Colonic mucosa (tissue), 4 donors: ENCODE measurements around the gene VPS13A. TPM values are rescaled to one million over a fixed set of nuclear protein-coding genes. Genes with fewer than 3 reads are reported as not detected.
"Not testable (repeated sequence)": the region's sequence is repeated elsewhere in the genome, so short reads cannot be mapped to it uniquely, and the experiment has no call there.

ENCODE experiments used
- DNase-seq: peaks from one replicate; pipeline ENCODE4 v3.0.0-alpha.2; 2020
- H3K27ac ChIP-seq: fragments of 200-600 bp; one replicate; pipeline ENCODE4 v1.8.0; 2021
- H3K27me3 ChIP-seq: fragments of 200-600 bp; one replicate; pipeline ENCODE4 v1.8.0; 2021
- H3K36me3 ChIP-seq: fragments of 200-600 bp; one replicate; pipeline ENCODE4 v1.8.0; 2021
- H3K4me1 ChIP-seq: fragments of 200-600 bp; one replicate; pipeline ENCODE4 v1.8.0; 2021; ENCODE audit warnings: mild to moderate bottlenecking
- H3K4me3 ChIP-seq: fragments of 200-600 bp; one replicate; pipeline ENCODE4 v1.8.0; 2021
- H3K9ac ChIP-seq, 2 donors: one replicate each; pipeline ENCODE4 v1.7.0; 2013; ENCODE audit warnings: control low read depth in 2 of 2, low read depth in 2 of 2, low read length in 2 of 2
- H3K9me3 ChIP-seq: fragments of 200-600 bp; one replicate; pipeline ENCODE4 v1.8.0; 2021
- intact Hi-C: fragments of 100-400 bp; cut with DNase I; formaldehyde crosslinking; loops from one replicate; pipeline ENCODE4 v1.14.1; 2022
- total RNA-seq, 2 donors: library from RNA; stranded (reverse); fragmentation: NEBNext Ultra II Directional in 1 of 2; extraction: Animal tissue kit (Norgen Biotek cat#: 25700) in 1 of 2; gene quantifications; one replicate each; pipeline ENCODE4 v1.2.1, GENCODE V29; 2021
- TF ChIP-seq, protein P1 (sequence below): fragments of 200-600 bp; IDR thresholded peaks from one replicate; pipeline ENCODE4 v1.8.0; 2022; ENCODE audit warnings: antibody characterized with exemption, mild to moderate bottlenecking
- donor health status: healthy.
- donor health status: DM: no; HTN: no; CAD: no.
- donor health status: DM: no; HTN: no; CAD: no.

The VPS13A gene
- total RNA-seq, 2 donors from 2014 or later = 31.8 to 45.2 TPM

GRCh38 chr9:77236693-77237092, 59.4 kb downstream of the VPS13A start:
- Histone ChIP-seq H3K4me3 (no peak overlapping the region), H3K4me1 (no peaks in the 10 kb centered on the region), H3K27me3 (no peaks in the 10 kb centered on the region), H3K9ac (no peak overlapping the region), H3K27ac (no peak overlapping the region), H3K9me3 (no peaks in the 10 kb centered on the region), H3K36me3 (no peaks in the 10 kb centered on the region)
- intact Hi-C loops = no loop called here
- no peak for DNase-seq
- TF ChIP-seq, protein P1, sequence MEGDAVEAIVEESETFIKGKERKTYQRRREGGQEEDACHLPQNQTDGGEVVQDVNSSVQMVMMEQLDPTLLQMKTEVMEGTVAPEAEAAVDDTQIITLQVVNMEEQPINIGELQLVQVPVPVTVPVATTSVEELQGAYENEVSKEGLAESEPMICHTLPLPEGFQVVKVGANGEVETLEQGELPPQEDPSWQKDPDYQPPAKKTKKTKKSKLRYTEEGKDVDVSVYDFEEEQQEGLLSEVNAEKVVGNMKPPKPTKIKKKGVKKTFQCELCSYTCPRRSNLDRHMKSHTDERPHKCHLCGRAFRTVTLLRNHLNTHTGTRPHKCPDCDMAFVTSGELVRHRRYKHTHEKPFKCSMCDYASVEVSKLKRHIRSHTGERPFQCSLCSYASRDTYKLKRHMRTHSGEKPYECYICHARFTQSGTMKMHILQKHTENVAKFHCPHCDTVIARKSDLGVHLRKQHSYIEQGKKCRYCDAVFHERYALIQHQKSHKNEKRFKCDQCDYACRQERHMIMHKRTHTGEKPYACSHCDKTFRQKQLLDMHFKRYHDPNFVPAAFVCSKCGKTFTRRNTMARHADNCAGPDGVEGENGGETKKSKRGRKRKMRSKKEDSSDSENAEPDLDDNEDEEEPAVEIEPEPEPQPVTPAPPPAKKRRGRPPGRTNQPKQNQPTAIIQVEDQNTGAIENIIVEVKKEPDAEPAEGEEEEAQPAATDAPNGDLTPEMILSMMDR = no peak

DNA sequence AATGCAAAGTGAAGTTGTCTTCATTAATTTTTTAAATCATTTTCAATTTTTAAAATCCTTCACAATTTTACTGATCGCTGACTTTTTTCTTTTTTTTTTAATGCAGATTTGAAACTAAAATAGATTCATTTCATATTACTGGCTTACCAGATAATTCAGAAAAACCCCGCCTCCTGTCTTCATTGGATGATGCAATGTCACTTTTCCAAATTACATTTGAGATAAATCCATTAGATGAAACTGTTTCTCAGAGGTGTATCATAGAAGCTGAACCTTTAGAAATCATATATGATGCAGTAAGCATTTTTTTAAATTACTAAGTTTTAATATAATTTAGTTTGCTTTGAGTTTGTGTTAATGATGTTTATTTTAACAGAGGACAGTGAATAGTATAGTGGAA, 60.6 kb downstream of the VPS13A start:
- Histone ChIP-seq H3K4me3 (no peak overlapping the region), H3K36me3 (no peaks in the 10 kb centered on the region), H3K27ac (no peak overlapping the region), H3K9ac (no peak overlapping the region), H3K9me3 (no peaks in the 10 kb centered on the region), H3K27me3 (no peaks in the 10 kb centered on the region), H3K4me1 (no peaks in the 10 kb centered on the region)
- intact Hi-C loops = no loop called here
- TF ChIP-seq, protein P1 = no peak
- DNase-seq = no peak

DNA sequence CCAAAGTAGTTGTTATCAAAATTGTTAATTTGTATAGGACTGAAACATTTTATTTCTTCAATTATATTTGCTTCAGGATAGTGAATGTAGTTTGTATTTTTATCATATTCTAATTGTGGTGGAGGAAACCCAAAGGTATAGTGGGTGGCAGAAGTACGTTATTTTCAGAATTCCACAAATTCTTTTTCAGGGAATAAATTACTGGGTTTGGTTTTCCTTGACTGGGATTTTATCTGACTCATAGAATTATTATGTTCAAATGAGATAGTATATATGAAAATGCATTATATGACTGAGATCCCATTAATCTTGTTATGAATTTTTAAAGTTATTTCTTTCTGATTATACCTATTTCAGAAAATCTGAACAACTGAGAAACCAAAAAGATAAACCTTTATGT, 73.7 kb downstream of the VPS13A start:
- Histone ChIP-seq H3K4me3 (no peak overlapping the region), H3K36me3 (no peaks in the 10 kb centered on the region), H3K27ac (no peak overlapping the region), H3K9ac (no peak overlapping the region), H3K27me3 (no peaks in the 10 kb centered on the region), H3K4me1 (no peaks in the 10 kb centered on the region), H3K9me3 (no peaks in the 10 kb centered on the region)
- no peak for DNase-seq
- TF ChIP-seq, protein P1 = no peak
- intact Hi-C loops = no loop called here

DNA sequence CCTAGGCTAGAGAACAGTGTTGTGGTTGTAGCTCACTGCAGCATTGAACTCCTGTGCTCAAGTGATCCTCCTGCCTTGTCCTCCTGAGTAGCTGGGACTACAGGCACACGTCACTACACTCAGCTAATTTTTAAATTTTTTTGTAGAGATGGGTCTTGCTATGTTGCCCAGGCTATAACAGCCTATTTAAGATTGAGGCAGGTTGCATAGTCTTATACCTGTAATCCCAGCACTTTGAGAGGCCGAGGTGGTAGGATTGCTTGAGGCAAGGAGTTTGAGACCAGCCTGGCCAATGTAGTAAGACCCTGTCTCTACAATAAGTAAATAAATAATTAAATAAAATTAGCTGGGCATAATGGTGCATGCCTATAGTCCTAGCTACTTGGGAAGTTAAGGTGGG, 79.9 kb downstream of the VPS13A start:
- TF ChIP-seq, protein P1 = no peak
- intact Hi-C loops = no loop called here
- Histone ChIP-seq H3K4me3 (no peak overlapping the region), H3K9ac (no peak overlapping the region), H3K4me1 (no peaks in the 10 kb centered on the region), H3K36me3 (no peaks in the 10 kb centered on the region), H3K27me3 (no peaks in the 10 kb centered on the region), H3K9me3 (no peaks in the 10 kb centered on the region), H3K27ac (no peak overlapping the region)
- DNase-seq = no peak

DNA sequence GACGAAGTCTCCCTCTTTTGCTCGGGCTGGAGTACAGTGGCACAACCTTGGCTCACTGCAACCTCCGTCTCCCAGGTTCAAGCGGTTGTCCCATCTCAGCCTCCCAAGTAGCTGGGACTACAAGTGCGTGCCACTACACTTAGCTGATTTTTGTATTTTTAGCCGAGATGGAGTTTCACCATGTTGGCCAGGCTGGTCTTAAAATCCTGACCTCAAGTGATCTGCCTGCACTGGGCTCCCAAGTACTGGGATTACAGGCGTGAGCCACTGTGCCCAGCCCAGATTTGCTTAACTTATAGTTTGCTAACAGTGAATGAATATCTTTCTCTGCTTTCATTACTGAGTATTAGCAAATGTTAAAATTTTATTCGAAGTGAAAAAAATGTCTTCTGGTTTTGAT, 84.3 kb downstream of the VPS13A start:
- Histone ChIP-seq H3K4me3 (no peak overlapping the region), H3K4me1 (no peaks in the 10 kb centered on the region), H3K36me3 (no peaks in the 10 kb centered on the region), H3K9ac (no peak overlapping the region), H3K27ac (no peak overlapping the region), H3K27me3 (no peaks in the 10 kb centered on the region), H3K9me3 (no peaks in the 10 kb centered on the region)
- intact Hi-C loops = no loop called here
- DNase-seq = no peak
- TF ChIP-seq, protein P1 = no peak

- H3K36me3 ChIP-seq, H3K9ac ChIP-seq, DNase-seq, H3K9me3 ChIP-seq, H3K27ac ChIP-seq, H3K4me1 ChIP-seq, H3K4me3 ChIP-seq, H3K27me3 ChIP-seq, intact Hi-C loops: not testable (repeated sequence)
These were observed 90.4 kb downstream of the VPS13A start for GRCh38 chr9:77267762-77268161.
